GM19328 (cell line): ENCODE data around the gene DTNA.

Experiments used
- ATAC-seq: cut with Tn5 transposase; IDR thresholded peaks from one replicate; pipeline ENCODE4 v1.9.1; 2021; ENCODE audit warnings: mild to moderate bottlenecking, moderate library complexity; ENCODE audit not compliant: unreplicated experiment

The DTNA gene

GRCh38 chr18:34847408-34847807, 137.3 kb downstream of the DTNA start:
- no peak for ATAC-seq

DNA sequence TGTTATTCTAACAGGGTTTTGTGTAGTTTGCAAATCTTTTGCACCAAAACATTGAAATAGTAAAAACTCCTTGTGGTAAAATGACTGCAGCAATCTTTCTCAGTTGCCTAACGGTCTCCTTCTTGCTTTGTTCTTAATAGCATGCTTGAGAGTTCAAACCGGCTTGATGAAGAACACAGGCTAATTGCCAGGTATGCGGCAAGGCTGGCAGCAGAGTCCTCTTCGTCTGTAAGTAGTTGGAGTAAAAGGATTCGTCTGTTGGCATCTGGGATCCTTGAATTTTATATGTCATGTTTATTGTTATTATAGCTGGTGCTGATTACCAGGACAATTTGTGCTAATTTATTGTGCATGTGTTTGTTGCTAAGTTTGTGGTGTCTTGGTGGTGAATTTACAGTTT, 138.1 kb downstream of the DTNA start:
- ATAC-seq = no peak

DNA sequence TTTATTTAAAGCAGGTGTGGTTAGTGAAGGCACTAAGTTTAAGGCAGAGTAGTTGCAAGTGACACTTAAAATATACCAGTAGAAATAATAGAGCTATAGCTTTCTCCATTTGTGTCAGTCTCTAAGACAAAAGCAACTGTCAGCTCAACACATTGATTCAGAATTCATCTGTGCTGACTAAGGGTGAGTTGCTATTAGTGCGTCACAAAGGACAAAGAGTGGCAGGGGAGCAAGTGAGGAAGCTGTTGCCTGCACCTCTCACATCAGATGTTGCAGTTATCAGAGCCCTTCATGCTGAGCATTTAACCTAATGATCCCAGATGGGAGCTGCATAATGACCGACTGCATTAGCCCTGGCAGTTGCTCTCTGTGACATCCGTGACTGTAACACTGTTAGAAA, 138.6 kb downstream of the DTNA start:
- ATAC-seq = no peak

DNA sequence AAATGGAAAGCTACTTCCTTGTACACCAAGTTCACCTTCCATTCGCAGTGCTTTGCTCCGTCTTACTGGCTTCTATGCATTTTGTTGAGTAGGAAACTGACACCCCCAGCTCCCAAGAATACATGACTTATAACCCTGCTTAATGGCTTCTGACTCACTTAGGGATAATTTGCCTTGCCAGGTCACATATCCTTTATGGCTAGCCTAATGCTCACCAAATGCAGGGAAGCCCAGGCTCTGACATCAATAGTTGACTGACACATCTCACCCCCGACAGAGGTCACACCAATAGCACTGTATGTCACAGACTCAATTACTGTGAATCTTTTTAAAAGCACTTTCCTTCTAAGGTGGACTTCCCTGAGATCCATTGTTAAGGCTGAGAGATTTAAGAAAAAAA, 147.2 kb downstream of the DTNA start:
- ATAC-seq = no peak

- no peak for ATAC-seq
Observed at GRCh38 chr18:34858188-34858587, 148.1 kb downstream of the DTNA start.

DNA sequence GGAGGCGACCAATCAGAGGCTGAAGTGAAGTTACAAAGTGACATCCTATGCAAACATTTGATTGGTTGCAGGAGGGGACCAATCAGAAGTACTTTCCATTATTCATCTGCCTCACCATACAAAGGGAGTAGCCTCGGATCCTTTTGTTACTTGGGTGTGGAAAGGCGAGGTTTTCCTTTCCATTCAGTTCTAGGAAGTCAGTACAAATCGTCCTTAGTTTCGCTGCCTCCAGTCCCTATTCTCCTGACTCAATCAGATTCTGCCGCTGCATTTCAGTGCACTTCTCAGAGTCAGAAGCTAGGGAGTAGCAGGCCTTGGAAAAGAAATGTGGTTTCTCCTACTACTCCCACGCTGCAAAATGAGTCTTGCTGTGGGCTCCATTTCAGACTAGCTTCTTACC, 149.4 kb downstream of the DTNA start:
- ATAC-seq = no peak

- ATAC-seq = no peak
Observed at GRCh38 chr18:34862561-34862960, 152.5 kb downstream of the DTNA start.

GRCh38 chr18:34863702-34864101, 153.6 kb downstream of the DTNA start:
- ATAC-seq = no peak

DNA sequence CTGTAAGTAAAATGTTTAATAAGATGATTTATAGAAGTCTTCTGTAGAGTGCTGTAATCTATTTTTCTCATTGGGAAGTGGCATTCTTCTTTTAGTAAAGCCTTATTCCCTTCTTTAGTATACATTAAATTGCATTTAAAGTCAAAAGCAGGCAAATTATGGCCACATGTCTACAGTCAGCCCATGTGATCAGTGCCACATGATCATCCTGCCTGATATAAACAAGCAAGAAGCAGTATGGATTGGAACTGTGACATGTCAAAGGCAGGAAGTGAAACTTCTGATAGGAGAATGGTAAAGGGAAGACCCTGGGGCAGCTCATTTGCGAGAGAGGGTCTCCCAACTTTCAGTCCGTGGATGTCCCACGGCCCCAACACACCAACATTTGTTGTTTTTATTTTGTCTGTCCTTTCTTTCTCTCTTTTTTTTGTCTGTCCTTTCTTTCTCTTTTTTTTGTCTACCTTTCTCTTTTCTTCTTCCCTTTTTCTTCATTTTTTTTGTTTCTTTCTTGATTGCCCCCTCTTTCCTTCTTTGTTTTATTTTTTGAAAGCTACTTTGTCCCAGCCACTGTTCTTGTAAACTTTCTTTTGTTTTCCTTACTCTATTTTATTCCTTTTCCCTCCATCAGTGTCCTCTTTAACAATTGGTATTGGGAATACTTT, 154.9 kb downstream of the DTNA start:
- ATAC-seq = no peak

GRCh38 chr18:34866310-34866709, 156.2 kb downstream of the DTNA start:
- no peak for ATAC-seq

- ATAC-seq = no peak
Observed at GRCh38 chr18:34866739-34867138, 156.6 kb downstream of the DTNA start.

- no peak for ATAC-seq
Observed at GRCh38 chr18:34867520-34867919, 157.4 kb downstream of the DTNA start.

- no peak for ATAC-seq
Observed at GRCh38 chr18:34870555-34871310, 160.6 kb downstream of the DTNA start.

DNA sequence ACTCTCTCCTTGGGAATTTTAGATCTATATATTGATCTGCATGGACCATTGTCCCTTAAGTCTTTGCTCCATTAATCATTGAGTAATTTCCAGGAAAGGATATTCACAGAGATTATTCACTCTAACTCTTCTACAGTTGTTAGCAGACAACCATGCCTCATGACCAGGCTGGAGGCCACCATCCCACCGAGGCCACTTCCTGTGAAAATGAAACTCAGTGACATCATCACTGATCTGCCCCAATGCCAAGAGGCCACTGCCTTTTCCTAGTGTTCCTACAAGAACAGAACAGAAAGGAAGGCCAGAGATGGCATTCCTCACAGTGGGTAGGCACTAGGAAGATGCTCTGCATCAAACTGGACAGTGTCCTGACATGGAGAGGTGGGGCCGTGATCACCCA, 161.3 kb downstream of the DTNA start:
- ATAC-seq = no peak

DNA sequence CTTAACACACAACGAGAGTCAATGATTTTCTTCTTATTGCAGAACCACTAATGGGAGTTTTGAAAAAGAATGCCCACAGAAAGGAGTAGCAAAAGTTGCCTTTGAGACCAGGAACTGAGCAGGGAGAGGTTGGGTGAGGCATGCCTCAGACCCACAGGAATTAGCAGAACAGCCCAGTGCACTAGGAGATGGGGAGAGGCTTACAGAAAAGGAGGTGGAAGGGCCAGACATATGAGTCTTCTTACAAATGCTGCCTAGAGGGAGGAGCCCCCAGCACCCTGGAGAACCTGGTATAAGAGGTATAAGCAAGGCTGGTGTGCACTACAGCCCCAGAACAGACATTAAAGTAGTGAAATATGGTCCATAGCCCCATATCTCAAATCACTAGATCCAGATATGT, 162.0 kb downstream of the DTNA start:
- ATAC-seq = no peak

DNA sequence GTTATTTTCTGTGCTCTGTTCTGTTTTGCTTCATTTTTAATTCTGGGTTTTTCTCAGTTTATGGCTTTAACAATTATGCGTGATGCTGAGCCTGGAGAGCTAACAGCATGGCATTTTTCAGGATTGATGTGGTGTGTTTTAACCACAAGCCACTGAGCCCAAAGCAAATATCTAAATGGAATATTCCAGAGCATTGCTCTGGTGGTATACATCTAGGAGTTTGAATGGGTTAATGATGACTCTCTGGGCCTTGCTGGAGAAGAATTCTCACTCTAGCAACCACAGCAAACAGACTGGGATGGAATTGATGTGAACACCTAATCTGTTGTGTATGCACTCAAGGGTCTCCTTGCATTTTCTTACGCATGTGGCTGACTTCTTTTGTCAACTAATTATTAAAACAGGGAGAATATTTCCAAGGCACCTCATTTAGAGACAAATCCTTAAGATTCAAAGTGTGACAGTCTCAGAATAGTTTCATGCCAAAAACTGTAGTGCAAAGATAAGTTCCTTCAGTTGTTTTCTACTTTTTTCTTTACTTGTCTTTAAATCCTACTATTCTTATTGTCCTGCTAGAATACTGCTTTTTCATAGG, 164.0 kb downstream of the DTNA start:
- ATAC-seq = no peak

DNA sequence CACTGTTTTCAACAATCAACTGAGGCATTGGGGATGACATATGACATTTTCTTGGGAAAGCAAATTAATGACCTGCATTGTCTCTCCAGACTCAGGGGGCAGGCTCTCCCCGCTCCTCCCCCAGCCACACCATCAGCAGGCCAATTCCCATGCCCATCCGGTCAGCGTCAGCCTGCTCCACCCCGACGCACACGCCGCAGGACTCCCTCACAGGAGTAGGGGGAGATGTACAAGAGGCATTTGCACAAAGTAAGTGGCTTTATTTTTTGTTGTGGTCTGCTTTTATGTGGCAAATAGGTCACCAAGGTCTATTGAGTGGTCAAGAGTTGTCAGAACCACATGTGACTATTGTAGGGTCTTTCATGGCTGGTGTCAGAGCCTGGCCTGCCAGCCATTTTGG, 165.1 kb downstream of the DTNA start:
- ATAC-seq = no peak

- ATAC-seq = no peak
Observed at GRCh38 chr18:34880403-34880802, 170.3 kb downstream of the DTNA start.

GRCh38 chr18:34880882-34881834, 171.1 kb downstream of the DTNA start:
- no peak for ATAC-seq

GRCh38 chr18:34884436-34884835, 174.3 kb downstream of the DTNA start:
- ATAC-seq = no peak

GRCh38 chr18:34886177-34886576, 176.1 kb downstream of the DTNA start:
- no peak for ATAC-seq
